Stimulated activated CD8-positive, alpha-beta memory T cell treated with anti-CD3 and anti-CD28 coated beads, Interleukin-2, amount 100 ng/mL, for 1 hour (primary cell): ENCODE measurements around the gene SPSB1.

Source experiments
- DNase-seq, 2 donors: peaks; one replicate each; pipeline ENCODE4 v3.0.0-alpha.2; 2020; ENCODE audit warnings: low read depth in 2 of 2

SPSB1 gene

DNA sequence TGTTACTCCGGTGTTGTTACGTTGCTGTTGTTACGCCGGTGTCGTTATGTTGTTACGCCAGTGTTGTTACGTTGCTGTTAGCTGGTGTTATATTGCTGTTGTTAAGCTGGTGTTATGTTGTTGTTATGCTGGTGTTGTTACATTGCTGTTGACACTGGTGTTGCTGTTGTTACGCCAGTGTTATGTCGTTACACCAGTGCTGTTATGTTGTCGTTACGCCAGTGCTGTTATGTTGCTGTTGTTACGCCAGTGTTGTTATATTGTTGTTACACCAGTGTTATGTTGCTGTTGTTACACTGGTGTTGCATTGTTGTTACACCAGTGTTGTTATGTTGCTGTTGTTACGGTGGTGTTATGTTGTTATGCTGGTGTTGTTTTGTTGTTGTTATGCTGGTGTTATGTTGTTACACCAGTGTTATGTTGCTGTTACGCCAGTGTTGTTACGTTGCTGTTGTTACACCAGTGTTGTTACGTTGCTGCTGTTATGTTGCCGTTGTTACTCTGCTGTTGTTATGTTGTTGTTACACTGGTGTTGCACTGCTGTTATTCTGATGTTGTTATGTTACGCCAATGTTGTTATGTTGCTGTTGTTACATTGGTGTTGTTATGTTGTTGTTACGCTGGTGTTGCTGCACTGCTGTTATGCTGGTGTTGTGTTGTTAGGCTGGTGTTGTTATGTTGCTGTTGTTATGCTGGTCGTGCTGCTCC lies 32.5 kb upstream of the SPSB1 start:
- DNase-seq = no peak

DNA sequence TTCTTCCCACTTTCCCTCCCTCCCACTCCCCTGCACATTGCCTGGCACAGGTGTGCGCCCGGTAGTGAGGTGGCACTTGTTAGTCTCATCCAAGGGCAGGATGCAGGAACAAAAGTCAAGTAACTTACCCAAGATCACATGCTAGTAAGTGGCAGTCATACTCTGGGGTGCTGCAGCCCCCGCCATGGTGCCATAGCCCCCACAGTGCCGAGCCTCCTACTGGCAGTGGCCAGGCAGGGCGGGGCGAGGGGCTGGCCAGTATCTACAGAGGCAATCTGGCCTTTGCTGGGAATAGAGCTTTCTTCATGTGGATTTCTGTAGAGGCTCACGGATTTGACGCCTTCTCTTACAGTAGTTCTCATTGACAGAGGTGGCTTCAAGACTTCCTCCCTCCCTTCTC lies 31.2 kb upstream of the SPSB1 start:
- no peak for DNase-seq

DNA sequence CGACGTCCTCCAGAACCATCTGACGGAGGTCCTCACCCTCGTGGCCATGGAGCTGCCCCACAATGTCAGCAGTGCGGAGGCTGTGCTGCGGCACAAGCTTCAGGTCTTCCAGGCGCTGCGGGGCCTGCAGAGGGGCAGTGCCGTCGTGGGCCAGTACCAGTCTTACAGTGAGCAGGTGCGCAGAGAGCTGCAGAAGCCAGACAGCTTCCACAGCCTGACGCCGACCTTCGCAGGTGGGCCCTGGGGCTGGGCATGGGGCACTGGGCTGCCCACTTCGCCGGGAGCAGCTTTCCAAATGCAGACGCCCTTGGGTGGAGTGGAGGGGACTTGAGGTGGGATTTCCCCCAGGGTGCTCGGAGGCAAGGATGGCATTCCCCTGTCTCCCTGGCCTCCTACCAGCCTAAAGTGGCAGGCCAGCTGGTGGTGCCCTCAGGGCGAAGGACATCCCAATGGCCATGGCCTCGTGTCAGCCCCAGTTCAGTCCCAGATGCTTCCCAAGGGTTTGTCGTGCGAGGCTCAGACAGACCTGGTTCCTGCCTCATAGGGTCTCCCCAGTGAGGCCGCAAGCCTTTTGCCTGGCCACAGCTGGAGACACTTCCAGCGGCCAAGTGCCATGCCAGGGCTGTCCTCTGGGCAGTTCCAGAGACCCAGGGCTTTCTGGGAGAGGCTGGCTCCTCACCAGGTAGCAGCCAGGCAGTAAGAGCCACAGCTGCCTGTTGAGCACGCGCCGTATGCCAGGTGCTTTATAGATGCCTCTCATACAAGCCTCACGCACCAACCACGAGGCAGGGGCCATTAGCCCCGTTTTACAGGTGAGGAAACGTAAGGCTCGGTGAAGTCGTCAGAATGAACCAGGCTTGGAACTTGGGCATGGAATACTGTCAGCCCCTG lies 30.4 kb upstream of the SPSB1 start:
- no peak for DNase-seq

DNA sequence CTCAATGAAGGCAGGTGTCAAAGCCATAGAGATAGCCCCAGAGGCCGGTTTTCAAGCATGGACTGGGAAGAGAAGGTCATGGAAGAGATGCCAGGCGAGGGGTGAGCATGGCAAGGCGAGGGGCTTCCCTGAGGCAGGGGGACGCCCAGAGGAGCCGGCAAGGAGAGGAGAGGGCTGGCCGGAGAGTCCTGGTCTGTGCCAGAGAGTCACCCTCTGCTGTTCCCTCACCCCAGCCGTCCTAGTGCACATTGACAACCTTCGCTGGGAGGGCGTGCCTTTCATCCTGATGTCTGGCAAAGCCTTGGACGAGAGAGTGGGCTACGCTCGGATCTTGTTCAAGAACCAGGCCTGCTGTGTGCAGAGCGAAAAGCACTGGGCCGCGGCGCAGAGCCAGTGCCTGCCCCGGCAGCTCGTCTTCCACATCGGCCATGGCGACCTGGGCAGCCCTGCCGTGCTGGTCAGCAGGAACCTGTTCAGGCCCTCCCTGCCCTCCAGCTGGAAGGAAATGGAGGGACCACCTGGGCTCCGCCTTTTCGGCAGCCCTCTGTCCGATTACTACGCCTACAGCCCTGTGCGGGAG lies 29.3 kb upstream of the SPSB1 start:
- no peak for DNase-seq

DNA sequence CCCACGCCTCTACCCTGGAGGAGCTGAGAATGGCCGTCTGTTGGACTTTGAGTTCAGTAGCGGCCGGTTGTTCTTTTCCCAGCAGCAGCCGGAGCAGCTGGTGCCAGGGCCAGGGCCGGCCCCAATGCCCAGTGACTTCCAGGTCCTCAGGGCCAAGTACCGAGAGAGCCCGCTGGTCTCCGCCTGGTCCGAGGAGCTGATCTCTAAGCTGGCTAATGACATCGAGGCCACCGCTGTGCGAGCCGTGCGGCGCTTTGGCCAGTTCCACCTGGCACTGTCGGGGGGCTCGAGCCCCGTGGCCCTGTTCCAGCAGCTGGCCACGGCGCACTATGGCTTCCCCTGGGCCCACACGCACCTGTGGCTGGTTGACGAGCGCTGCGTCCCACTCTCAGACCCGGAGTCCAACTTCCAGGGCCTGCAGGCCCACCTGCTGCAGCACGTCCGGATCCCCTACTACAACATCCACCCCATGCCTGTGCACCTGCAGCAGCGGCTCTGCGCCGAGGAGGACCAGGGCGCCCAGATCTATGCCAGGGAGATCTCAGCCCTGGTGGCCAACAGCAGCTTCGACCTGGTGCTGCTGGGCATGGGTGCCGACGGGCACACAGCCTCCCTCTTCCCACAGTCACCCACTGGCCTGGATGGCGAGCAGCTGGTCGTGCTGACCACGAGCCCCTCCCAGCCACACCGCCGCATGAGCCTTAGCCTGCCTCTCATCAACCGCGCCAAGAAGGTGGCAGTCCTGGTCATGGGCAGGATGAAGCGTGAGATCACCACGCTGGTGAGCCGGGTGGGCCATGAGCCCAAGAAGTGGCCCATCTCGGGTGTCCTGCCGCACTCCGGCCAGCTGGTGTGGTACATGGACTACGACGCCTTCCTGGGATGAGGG lies 28.5 kb upstream of the SPSB1 start:
- DNase-seq = no peak

DNA sequence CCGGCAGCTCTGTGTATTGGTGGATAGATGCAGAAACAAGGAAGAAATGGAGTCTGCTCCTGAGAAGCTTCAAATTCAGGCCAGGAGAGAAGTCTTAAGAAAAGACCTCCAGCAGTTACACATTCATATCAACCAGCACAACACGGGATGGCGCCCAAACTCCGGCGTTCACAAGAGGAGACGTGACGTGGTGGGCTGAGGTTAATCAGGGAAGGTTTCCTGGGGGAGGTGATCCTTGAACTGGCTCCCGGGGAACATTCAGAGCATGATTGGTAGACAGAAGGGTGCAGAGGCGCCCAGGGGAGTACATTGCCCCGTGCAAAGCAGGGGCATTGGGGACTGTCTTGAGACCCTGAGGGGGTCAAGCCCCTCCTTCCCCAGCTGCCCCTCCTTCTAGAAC lies 27.7 kb upstream of the SPSB1 start:
- no peak for DNase-seq

DNA sequence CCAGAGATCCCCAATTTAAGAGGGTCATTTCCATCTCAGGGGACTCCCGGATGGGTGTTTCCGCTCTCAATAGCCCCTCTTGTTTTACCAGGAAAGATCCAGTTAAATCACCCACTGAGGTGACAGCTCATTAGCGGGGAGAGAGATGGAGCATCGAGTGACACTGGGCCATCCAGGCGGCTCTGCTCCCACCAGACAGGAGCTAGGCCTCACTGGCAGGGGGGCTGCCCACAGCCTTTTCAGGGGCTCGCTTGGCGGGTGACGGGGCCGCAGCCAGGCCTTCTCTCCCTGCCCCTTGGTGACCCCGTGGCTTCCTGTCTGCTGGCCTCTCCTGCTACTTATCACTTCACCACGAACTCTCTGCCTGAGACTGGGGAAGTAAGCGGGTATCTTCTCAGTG lies 26.7 kb upstream of the SPSB1 start:
- DNase-seq = no peak

DNA sequence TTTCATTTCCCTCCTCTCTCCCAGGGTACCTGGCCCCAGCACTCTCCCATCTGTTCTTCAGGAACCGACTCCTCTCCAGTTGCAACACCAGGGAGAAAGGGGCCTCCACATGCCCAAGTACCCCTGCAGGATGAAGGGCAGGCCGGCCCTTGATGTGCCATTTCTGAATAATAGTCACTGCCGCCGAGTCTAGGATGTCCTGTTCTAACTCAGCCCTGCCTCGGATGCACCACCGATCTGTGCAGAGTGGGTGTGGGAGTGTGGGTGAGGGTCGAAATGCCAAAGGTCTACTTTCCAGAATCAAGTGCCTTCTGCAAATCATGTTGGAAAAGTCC lies 25.4 kb upstream of the SPSB1 start:
- DNase-seq = no peak

DNA sequence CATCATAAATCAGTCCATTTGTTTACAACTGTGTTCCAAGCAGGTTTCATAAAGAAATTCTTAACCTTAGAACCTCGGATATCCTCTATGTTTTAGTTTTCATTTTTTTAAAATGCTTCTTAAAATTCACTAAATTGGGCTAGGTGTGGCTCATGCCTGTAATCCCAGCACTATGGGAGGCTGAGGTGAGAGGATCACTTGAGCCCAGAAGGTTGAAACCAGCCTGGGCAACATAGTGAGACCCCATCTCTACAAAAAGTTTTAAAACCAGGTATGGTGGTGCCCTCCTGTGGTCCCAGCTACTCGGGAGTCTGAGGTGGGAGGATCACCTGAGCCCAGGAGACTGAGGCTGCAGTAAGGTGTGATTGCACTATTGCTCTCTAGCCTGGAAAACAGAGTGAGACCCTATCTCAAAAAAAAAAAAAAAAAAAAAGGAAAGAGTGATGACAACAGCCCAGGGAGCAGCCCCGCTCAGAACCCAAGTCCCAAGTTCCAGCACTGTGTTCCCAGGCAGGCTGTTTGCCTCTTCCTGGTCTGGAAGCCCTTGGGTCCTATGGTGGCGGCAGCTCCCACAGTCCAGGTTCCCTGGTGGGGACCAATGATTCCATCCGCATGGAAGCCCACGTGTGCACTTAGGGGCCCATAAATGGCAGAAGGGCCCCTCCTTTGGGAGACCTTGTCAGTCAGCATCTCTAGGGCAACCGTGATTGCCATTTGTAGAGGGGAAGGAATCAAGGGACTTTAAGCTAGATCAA lies 24.7 kb upstream of the SPSB1 start:
- no peak for DNase-seq

DNA sequence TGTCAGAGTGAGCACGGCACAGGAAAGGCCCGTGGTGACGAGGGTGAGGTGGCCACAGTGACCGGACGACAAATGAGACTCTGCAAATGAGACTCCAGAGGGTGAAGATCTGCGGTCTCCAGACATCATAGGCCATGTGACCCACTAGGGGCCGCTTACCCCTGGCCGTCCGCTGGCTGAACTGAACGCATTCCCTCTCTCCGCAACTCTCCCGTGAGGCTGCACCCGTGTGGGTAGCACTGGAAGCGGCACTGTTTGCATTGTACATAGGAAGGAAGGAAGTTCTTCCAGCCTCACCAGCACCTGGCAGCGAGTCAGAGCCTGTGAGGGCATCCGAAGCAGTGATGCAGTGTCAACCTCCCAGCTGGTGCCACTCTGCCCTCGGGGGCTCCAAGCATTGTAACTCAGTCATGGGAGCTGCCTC lies 23.6 kb upstream of the SPSB1 start:
- DNase-seq = no peak

DNA sequence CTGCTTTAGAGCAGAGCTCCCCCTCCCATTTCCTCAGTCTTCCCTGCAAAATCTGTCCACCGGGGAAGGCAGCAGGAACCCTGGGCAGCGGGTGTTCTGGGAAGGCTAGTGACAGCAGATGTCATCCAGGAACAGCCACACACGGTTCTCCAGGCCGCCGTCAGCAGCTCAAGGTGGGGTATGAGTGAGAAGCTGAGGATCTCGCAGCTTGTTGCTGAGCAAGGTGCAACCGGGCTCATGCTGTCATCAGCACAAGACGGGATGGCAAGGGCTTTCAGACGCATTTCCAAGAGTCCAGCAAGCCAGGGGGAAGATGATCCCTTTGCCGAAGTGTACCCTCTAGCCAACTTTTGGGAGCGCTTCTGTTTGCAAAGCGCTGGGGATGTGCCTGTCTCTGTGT lies 23.0 kb upstream of the SPSB1 start:
- no peak for DNase-seq

DNA sequence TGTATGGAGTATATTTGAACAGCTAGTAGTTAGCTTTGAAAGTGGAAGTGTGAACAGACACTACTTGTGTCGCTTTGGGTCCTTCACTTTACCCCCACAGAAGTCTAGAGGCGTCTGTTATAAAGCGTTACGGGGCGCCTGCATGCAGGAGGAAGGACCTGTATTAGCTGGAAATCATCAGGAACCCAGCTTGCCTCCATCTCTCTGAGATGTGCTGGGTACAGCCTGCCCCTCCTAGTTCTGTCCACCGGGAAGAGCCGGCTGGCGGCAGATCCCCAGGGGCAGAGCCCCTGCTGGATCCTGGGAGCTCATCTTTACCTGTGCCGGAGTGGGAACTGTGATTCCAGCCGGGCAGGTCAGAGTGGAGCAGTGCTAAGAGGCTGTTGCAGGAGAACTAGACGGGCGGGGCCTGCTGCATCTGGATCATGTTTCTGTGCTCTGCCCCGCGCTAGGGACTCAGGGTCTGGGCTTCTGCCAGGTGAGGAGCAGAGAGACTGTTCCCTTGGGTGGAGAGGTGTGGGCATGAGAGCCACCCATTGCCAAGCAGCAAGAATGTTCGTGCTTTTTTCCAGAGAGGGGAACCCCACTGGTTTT lies 22.3 kb upstream of the SPSB1 start:
- no peak for DNase-seq

DNA sequence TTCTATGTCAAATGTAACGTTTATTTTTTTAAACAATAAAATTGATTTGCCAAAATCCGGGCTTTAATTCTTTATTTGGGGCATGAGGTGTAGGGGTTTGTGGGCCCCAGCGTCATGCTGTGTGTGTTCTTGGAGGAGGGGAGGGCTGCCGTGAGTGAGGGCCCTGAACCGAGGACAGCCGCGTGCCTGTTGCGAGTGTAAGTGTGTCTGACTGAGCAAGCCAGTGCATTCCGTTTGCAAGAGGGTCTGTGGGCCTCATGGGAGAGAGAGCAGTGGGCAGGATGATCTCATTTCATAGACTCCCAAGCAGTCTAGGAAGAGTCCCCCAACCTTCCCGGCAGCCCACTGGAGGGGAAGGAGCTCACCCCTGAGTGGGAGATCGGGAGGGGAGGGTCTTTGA lies 21.4 kb upstream of the SPSB1 start:
- no peak for DNase-seq

DNA sequence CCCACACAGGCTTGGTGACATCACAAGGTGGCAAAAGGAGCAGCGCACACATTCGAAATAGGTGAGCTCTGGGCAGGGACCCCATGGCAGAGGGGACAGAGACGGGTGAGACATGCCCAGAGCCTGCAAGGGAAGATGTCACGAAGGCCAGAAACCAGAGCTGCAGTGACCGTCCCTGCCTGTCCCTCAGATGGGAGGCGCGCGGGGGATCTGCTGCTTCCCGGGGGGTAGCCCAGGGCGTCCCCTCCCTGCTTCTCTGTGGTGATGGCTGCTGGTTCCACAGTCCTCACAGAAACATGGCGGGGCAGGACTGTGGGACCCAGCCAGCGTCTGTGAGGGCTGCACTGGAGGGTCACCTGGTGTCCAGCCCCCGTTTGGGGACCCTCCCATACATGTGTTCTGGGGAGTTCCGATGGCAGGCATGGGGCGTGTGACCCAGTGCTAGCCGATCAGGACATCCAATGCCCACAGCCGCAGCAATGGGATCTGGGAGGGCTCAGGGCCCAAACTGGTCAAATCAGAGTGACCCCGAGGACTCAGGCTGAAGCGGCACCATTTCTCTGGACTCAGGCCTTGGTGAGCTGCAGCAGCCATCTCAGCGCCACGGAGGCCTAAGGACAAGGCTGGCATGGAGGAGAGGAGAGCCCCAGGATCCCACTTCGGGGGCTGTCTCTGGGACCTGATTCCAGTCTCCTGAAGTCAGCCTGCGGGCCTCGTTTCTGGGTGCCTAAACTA lies 20.7 kb upstream of the SPSB1 start:
- no peak for DNase-seq

DNA sequence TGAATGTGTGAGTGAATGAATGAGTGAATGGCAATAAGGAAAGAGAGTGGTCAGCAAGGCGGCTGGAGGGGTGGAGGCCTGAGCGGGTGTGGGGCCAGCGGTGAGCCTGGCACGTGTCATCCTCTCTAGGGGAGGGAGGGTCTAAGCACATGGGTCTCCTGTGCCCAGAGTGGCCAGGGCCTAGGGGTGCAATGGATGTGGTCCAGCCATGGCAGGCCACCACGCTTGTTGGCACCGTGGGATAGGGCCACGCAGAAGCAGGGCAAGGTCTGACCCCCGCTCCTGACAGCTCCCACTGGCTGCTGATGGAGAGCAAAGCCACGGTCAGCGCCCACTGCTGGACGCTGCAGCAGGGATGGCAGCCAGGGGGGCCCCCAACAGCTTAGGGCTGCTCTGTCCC lies 19.5 kb upstream of the SPSB1 start:
- no peak for DNase-seq

DNA sequence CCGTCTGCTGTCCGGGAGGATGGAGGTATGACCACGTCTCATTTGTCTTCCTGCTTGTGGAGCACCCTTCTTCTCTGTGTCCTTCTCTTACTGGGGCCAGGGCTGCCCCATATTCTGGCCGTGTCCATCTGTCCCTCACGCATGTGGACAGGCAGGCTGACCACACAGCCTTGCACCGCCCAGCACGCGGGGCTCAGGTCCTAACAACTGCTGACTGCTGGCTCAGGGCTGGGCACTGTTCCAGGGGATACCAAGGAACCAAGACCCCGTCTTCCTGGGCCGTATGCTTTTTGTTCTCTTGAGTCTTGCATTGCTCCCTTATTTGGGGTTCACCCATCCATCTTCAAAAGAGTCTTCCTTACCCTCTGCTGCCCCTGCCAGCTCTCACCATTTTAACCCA lies 17.5 kb upstream of the SPSB1 start:
- no peak for DNase-seq

DNA sequence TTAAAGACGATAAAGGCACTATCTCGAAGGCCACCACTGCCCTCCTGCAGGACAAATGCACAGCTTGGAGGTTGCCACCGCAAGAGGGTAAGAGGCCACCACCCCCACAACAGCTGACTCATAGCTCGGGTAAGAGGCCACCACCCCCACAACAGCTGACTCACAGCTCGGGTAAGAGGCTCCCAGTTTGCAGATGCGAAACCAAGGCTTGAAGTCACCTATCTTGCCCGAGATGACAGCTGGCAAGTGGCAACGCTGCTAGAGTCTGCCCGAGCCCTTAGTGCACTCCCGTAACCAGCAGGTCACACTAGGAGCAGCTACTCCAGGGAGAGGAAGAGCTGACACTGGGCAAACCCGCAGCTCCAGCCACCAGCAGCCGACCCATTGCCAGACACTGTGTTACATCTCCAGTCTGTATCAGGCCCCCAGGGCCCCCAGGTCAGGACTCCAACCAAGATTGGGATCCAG lies 17.1 kb upstream of the SPSB1 start:
- DNase-seq = peak; percentile 19 to 64

DNA sequence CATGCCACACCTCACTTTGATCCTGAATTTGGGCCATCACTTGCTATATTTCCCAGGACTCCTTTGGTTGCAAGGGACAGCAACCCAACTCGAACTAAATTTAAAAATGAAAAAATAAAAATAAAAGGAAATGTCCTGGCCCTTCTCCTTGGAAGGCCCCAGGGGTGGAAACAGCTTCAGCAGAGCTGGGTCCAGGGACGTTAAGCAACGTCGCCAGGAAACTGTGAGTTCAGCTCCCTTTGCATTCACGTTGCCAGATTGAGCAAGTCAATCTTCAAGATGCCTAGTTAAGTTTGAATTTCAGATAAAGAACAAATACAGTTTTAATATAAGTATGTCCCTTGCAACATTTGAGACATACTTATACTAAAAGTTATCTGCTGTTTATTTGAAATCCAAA lies 14.6 kb upstream of the SPSB1 start:
- no peak for DNase-seq

DNA sequence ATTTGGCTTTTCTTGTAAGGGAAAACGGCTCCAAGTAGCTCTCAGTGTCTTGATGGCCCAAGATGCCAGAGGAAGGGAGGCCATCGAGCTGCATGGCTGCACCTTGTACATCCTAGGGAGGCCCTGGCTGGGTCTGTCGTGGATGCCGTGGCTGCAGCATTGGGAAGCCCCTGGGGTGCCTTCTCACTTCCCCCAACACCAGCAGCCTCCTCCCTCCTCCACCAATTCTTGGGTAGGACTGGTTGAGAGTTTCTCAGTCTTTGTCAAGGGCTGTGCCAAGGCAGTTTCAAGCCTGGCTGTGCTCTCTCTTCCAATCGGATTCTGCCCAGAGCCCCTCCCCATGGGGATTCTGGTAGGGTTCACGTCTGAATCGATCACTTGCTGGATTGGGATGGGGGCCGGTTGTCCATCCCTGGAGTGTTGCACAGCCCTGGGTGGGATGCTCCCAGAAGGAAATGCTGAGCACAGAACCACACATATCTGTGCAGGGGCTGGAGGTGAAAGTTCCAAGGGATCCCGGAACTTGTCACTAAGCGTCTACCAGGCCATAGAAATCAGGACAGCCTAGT lies 14.0 kb upstream of the SPSB1 start:
- DNase-seq = no peak
